Activated T-cell treated with anti-CD3 and anti-CD28 coated beads for 48 hours (primary cell): Measurements from ENCODE around the gene NR1H4.
"Not testable (repeated sequence)": the region's sequence is repeated elsewhere in the genome, so short reads cannot be mapped to it uniquely, and the experiment has no call there.

Source experiments
- DNase-seq: peaks from one replicate; pipeline ENCODE4 v3.0.0-alpha.2; 2020; ENCODE audit warnings: low read depth

Gene NR1H4

DNA sequence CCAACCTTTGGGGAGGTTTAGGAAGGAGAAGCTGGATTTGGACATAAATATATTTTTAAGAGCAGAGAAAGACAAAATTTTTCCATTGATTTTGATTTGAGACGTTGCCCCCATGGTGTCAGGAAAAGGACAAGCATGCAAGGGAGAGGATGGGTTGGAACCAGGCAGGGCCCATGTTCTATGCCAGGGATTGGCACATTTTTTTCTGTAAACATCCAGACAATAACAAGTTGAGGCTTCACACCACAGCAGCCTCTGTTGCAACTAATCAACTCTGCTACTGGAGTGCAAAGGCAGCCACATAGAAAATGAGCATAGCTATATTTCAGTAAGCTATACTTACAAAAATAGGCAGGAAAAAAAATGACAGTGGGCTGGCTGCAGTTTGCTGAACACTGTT lies 44.7 kb downstream of the NR1H4 start:
- no peak for DNase-seq

DNA sequence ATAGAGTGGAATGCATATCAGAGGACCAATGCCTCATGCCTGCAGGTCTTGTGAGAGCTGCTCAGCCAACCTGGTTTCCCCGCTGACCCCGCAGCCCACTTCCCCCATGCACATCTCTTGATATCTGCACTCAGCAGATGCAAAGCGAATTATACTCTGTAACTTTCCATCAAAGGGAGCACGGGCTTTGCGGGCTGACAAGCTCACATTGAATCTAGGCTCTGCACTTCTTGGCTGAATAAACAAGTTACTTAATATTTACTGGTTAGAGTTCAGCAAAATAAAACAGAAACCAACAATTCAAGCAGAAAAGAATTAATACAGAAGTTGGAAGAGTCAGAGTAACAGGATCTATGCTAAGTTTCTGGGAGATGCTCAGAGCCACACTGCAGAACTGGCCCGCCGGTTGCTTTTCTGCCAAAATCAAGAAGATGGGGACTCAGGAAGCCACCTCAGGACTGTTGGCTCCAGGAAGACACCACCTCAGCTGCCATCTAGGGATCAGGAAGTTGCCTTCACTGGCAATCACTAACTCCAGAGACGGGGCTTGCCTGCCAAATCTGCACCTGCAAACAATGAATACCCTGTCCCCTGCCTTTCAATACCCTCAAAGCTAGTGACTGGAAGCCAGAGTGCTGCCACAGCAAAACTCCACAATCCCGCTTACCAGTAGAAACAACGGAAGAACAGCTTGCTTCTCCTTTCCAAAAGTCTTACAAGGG lies 46.5 kb downstream of the NR1H4 start:
- DNase-seq, result no peak

- no peak for DNase-seq
Observed at GRCh38 chr12:100521958-100522357, 48.3 kb downstream of the NR1H4 start.

GRCh38 chr12:100528034-100528433 lies 54.4 kb downstream of the NR1H4 start:
- DNase-seq, result no peak

GRCh38 chr12:100528471-100529127 lies 54.9 kb downstream of the NR1H4 start:
- DNase-seq, result no peak

GRCh38 chr12:100529756-100530350 lies 56.2 kb downstream of the NR1H4 start:
- DNase-seq, result no peak

GRCh38 chr12:100533376-100533775 lies 59.7 kb downstream of the NR1H4 start:
- no peak for DNase-seq

DNA sequence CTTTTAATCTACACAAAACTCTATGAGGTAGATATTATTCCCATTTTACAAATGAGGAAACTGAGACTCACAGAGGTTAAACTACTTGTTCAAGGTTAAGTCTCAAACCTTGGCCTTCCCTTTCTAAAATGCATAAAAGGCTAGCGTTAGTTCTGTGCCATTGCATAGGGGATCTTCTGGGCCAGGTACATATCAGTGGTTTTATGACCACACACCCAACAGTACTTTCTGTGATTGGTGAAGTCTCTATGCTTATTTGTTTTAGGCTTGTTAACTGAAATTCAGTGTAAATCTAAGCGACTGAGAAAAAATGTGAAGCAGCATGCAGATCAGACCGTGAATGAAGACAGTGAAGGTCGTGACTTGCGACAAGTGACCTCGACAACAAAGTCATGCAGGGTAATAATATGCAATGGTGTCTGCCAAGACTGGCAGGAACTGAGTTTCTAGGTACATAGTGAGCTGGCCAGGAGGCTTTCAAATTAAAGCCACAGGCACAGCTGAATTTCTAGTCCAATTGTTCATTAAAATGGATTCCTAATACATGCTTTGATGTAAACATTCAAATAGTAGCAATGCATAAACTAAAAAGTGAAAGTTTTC lies 61.1 kb downstream of the NR1H4 start:
- DNase-seq, result no peak

- no peak for DNase-seq
Observed at GRCh38 chr12:100539202-100539601, 65.5 kb downstream of the NR1H4 start.

DNA sequence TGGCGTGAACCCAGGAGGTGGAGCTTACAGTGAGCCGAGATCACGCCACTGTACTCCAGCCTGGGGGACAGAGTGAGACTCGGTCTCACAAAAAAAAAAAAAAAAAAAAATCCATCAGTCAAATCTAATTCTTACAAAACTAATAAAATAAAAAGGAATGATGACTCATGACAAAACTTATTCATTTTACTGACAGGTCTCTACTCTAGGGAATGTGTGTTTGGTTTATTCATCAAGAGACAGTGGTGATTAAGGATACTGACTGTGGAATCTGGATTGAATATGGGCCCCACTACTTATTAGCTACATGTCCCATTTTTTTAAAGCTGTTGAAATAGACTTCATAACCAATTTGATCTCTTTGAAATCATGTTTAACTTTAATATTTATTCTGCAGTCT lies 70.5 kb downstream of the NR1H4 start:
- DNase-seq, result no peak

DNA sequence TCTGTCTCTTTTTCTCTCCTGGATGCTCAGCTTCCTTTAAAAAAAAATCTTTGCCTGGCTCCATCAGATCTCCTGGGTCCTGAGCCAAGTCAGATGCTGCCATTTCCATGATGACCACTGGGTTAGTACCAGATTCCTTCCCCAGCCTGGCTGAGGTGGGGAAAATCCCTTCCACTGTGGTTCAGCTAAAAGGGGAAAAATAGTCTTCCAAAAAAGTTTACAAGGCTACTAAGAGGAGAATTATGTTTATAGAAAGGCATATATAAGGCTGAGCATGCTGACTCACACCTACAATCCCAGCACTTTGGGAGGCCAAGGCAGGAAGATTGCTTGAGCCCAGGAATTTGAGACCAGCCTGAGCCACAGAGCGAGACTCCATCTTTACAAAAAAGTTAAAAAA lies 71.4 kb downstream of the NR1H4 start:
- DNase-seq, result no peak

GRCh38 chr12:100553936-100554335 lies 80.3 kb downstream of the NR1H4 start:
- DNase-seq, result no peak

DNA sequence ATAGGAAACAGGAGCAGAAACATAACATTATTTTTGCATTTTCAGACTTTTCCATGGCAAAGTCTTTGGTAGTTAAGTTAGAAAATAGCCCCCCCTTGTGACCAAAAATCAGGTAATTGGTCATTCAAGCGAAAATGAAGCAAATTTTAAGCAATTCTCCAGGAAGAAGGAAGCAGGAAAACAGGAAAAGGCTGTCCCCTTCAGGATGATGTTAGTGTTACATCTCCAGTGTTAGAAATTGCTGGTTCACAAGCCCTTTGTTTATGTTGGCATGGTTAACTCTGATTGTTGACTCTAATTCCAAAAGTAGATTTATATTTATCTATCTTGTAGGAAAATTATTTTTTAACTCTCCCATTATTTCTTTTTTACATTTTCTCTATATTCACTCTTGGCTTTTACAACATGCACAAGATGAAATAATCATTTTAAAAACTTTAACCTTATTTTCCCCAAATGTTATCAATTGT lies 81.0 kb downstream of the NR1H4 start:
- no peak for DNase-seq

- DNase-seq, result no peak
Observed at GRCh38 chr12:100555722-100556121, 82.1 kb downstream of the NR1H4 start.

DNA sequence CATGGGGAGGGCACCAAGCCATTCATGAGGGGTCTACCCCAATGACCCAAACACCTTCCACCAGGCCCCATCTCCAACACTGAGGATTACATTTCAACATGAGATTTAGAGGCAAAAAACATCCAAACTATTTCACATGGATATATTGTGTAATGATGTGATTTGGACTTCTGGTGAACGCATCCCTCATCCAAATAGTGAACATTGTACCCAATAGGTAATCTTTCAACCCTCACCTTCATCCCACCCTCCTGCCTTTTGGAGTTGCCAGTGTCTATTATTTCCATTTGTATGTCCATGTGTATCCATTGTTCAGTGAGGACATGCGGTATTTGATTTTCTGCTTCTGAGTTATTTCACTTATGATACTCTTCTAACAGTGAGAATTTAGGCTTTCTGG lies 83.7 kb downstream of the NR1H4 start:
- DNase-seq, result no peak

GRCh38 chr12:100559261-100559660 lies 85.6 kb downstream of the NR1H4 start:
- not testable (repeated sequence) for DNase-seq

DNA sequence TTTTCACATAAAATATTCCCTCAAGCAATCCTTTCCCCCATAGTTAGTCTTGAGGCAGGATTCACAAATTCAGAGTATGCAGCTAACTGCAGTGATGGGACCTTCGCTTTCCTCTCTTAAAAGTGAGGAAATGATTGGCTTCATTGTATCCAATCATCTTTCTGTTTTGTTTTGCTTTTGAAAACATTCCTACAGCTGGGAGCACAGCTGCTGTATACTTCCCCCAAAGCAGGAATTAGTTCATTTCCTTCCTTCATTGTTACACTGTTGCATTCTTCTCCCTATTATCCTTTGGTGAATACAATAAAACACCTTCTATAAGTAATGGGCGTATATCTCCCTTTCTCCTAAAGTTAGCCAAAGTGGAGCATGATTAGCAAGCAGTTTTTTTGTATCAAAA lies 90.4 kb downstream of the NR1H4 start:
- DNase-seq, result no peak

- DNase-seq, result no peak
Observed at GRCh38 chr12:100564905-100565467, 91.3 kb downstream of the NR1H4 start.

GRCh38 chr12:100565987-100566545 lies 92.4 kb downstream of the NR1H4 start:
- no peak for DNase-seq

- DNase-seq, result no peak
Observed at GRCh38 chr12:100566887-100567637, 93.4 kb downstream of the NR1H4 start.

DNA sequence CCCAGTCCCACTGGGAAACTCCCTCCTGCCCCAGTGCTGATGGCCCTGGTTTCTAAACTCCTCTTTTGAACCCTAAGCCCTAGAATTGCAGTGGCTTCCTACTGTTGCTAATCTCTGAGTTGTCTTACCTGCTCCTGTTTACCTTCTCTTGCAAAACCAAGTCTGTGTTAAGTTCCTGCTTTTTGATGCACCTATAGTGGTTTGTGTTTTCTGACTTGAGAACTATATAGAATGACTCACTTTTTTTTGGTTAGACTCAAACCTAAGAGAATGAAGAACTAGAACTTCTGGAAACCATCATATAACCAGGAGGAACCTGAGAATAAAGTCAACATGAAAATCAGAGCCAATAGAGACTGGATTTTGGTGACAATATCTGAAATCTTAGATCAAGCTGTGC lies 94.3 kb downstream of the NR1H4 start:
- DNase-seq, result no peak

DNA sequence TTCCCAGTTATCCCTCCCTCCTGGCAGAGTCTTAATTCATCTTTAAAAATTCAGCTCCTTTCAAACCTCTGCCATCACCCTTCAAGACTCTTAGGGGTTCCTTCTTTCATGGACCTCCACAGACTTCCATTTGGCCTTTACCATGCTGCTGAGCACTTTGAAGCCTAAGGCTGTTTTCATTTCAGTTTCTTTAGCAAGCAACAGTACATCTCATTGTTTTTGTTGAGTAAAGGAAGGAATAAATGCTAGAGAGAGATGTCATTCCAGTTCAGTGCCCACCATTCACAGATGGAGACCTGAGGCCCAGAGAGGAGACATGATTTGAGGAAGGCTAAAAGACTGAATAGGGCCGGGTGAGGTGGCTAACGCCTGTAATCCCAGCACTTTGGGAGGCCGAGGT lies 98.5 kb downstream of the NR1H4 start:
- no peak for DNase-seq
